Measurements from ENCODE around the gene QRSL1.
"Not testable (repeated sequence)": the region's sequence is repeated elsewhere in the genome, so short reads cannot be mapped to it uniquely, and the experiment has no call there.

DNA sequence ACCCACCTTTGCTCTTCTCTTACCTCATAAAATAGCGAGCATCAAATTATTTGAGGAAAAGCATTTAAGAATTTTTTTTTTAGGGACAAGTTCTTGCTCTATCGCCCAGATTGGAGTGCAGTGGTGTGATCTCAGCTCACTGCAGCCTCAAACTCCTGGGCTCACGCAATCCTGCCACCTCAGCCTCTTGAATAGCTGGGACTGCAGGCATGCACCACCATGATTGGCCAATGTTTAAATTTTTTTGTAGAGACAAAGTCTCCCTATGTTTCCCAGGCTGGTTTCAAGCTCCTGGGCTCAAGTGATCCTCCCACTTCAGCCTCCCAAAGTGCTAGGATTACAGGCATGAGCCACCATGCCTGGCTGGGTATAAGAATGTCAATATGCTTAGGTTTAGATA lies 71.8 kb downstream of the QRSL1 start:
- not testable (repeated sequence) for TF ChIP-seq POLR2A (IDR thresholded peaks at IDR 0.05; ENCODE audit: low read length); GATA1 (IDR thresholded peaks at IDR 0.05; ENCODE audit: low read depth, low read length)
